IMR-90 (cell line): Measurements from ENCODE around the gene CATSPERZ.

Experiments
- CEBPB ChIP-seq: IDR thresholded peaks from 2 replicates; pipeline ENCODE4 v1.6.1; 2012; ENCODE audit warnings: low read depth, low read length, improper control_type of control experiment
- CTCF ChIP-seq: conservative IDR thresholded peaks from 2 replicates; pipeline ENCODE4 v1.5.1; 2012; ENCODE audit warnings: mild to moderate bottlenecking, low read depth, low read length, improper control_type of control experiment
- FOS ChIP-seq: fragments of 150-350 bp; IDR thresholded peaks from 2 replicates; pipeline ENCODE4 v1.6.1; 2016; ENCODE audit warnings: low read depth, low read length
- MAFK ChIP-seq: IDR thresholded peaks from 2 replicates; pipeline ENCODE4 v1.6.1; 2012; ENCODE audit warnings: low read depth, low read length, improper control_type of control experiment
- MAZ ChIP-seq: IDR thresholded peaks from 2 replicates; pipeline ENCODE4 v1.6.1; 2012; ENCODE audit warnings: low read depth, mild to moderate bottlenecking, low read length, improper control_type of control experiment, moderate library complexity, borderline replicate concordance
- MXI1 ChIP-seq: IDR thresholded peaks from 2 replicates; pipeline ENCODE4 v1.6.1; 2012; ENCODE audit warnings: low read depth, mild to moderate bottlenecking, low read length, moderate library complexity, borderline replicate concordance
- POLR2A ChIP-seq: IDR thresholded peaks from 2 replicates; pipeline ENCODE4 v1.6.1; 2012; ENCODE audit warnings: mild to moderate bottlenecking, low read depth, low read length
- RAD21 ChIP-seq: IDR thresholded peaks from 2 replicates; pipeline ENCODE4 v1.6.1; 2012; ENCODE audit warnings: low read length, improper control_type of control experiment
- RFX5 ChIP-seq: IDR thresholded peaks from 2 replicates; pipeline ENCODE4 v1.8.0; 2012; ENCODE audit warnings: low read depth, mild to moderate bottlenecking, low read length, moderate library complexity
- USF2 ChIP-seq: fragments of 150-350 bp; IDR thresholded peaks from 2 replicates; pipeline ENCODE4 v1.6.1; 2017; ENCODE audit warnings: mild to moderate bottlenecking, antibody characterized with exemption, low read length, low read depth

- TF ChIP-seq CTCF (no peak), MAFK (no peak), POLR2A (no peak), RFX5 (no peak), CEBPB (no peak), RAD21 (no peak), USF2 (no peak), MXI1 (no peak), MAZ (no peak), FOS (no peak)
These were observed 952 bp upstream of the CATSPERZ start for GRCh38 chr11:64298966-64299846.
